BE2C (cell line): ENCODE measurements around the gene RPH3AL.

Source experiments
- DNase-seq: peaks from one replicate; pipeline ENCODE4 v3.0.0-alpha.2; 2020
- H3K27me3 ChIP-seq: fragments of 250-450 bp; sonication (Bioruptor Pico); 2 replicates; pipeline ENCODE4 v1.5.1; 2020; ENCODE audit warnings: mild to moderate bottlenecking
- H3K36me3 ChIP-seq: fragments of 250-450 bp; sonication (Bioruptor Pico); 2 replicates; pipeline ENCODE4 v1.5.1; 2020; ENCODE audit warnings: mild to moderate bottlenecking
- H3K4me1 ChIP-seq: fragments of 250-450 bp; sonication (Bioruptor Pico); 2 replicates; pipeline ENCODE4 v1.5.1; 2020
- H3K4me3 ChIP-seq: 2 replicates; pipeline ENCODE4 v1.5.1; 2011; ENCODE audit warnings: low read depth, low read length
- H3K9me3 ChIP-seq: fragments of 250-450 bp; sonication (Bioruptor Pico); 2 replicates; pipeline ENCODE4 v1.5.1; 2020
- CTCF ChIP-seq: IDR thresholded peaks from 2 replicates; pipeline ENCODE4 v1.5.1; 2012; ENCODE audit warnings: mild to moderate bottlenecking, low read depth, low read length

Gene RPH3AL

GRCh38 chr17:231191-231965, 121.2 kb downstream of the RPH3AL start:
- no peak for TF ChIP-seq CTCF
- Histone ChIP-seq H3K27me3 (no peaks in the 10 kb centered on the region), H3K4me1 (no peaks in the 10 kb centered on the region), H3K36me3 (no peaks in the 10 kb centered on the region), H3K9me3 (no peaks in the 10 kb centered on the region), H3K4me3 (no peak overlapping the region)
- DNase-seq: no peak

- no peak for TF ChIP-seq CTCF
- H3K9me3 ChIP-seq: no peaks in the 10 kb centered on the region
- no peaks in the 10 kb centered on the region for H3K27me3 ChIP-seq
- DNase-seq: no peak
- no peaks in the 10 kb centered on the region for H3K4me1 ChIP-seq
- H3K36me3 ChIP-seq: no peaks in the 10 kb centered on the region
- H3K4me3 ChIP-seq: no peak overlapping the region
Observed at GRCh38 chr17:230395-230770, 122.2 kb downstream of the RPH3AL start.

- Histone ChIP-seq H3K4me1 (no peaks in the 10 kb centered on the region), H3K27me3 (no peaks in the 10 kb centered on the region), H3K36me3 (no peaks in the 10 kb centered on the region), H3K4me3 (no peak overlapping the region), H3K9me3 (no peaks in the 10 kb centered on the region)
- no peak for TF ChIP-seq CTCF
- no peak for DNase-seq
Observed at GRCh38 chr17:229709-230394, 122.8 kb downstream of the RPH3AL start.

GRCh38 chr17:228951-229708, 123.5 kb downstream of the RPH3AL start:
- TF ChIP-seq CTCF: no peak
- Histone ChIP-seq H3K4me3 (no peak overlapping the region), H3K9me3 (no peaks in the 10 kb centered on the region), H3K4me1 (no peaks in the 10 kb centered on the region), H3K36me3 (no peaks in the 10 kb centered on the region), H3K27me3 (no peaks in the 10 kb centered on the region)
- DNase-seq: no peak

- Histone ChIP-seq H3K27me3 (no peaks in the 10 kb centered on the region), H3K36me3 (no peaks in the 10 kb centered on the region), H3K9me3 (no peaks in the 10 kb centered on the region), H3K4me3 (no peak overlapping the region), H3K4me1 (no peaks in the 10 kb centered on the region)
- DNase-seq: no peak
- no peak for TF ChIP-seq CTCF
Observed at GRCh38 chr17:227946-228615, 124.5 kb downstream of the RPH3AL start.
